Stimulated activated CD4-positive, alpha-beta T cell treated with anti-CD3 and anti-CD28 coated beads, Interleukin-2, amount 100 ng/mL, for 48 hours (primary cell): Measurements from ENCODE around the gene LDB3.
"Not testable (repeated sequence)": the region's sequence is repeated elsewhere in the genome, so short reads cannot be mapped to it uniquely, and the experiment has no call there.

Experiments used
- DNase-seq, 2 donors: peaks; one replicate each; pipeline ENCODE4 v3.0.0-alpha.2; 2020

LDB3 gene

GRCh38 chr10:86734207-86734988, 66.1 kb downstream of the LDB3 start:
- DNase-seq, result no peak

GRCh38 chr10:86735278-86735677, 67.0 kb downstream of the LDB3 start:
- not testable (repeated sequence) for DNase-seq

GRCh38 chr10:86742230-86742629, 73.9 kb downstream of the LDB3 start:
- DNase-seq, result no peak

GRCh38 chr10:86744067-86744725, 75.9 kb downstream of the LDB3 start:
- no peak for DNase-seq

- DNase-seq, result no peak
These were observed 79.7 kb downstream of the LDB3 start for GRCh38 chr10:86747796-86748581.

- DNase-seq, result no peak
These were observed 81.5 kb downstream of the LDB3 start for GRCh38 chr10:86749854-86750253.

- no peak for DNase-seq
These were observed 83.2 kb downstream of the LDB3 start for GRCh38 chr10:86751477-86751876.

GRCh38 chr10:86752311-86752710, 84.0 kb downstream of the LDB3 start:
- no peak for DNase-seq

GRCh38 chr10:86753051-86753450, 84.7 kb downstream of the LDB3 start:
- DNase-seq, result no peak

GRCh38 chr10:86753638-86754434, 85.5 kb downstream of the LDB3 start:
- DNase-seq, result no peak

GRCh38 chr10:86755454-86755739, 87.1 kb downstream of the LDB3 start:
- no peak for DNase-seq

- peak; percentile 87 to 89 for DNase-seq
These were observed 87.6 kb downstream of the LDB3 start for GRCh38 chr10:86755740-86756510.

GRCh38 chr10:86756511-86757112, 88.3 kb downstream of the LDB3 start, which contains the start of gene BMPR1A:
Gene BMPR1A (plus strand): TSS chr10:86756619. CDS start chr10:86876019, 119,400 bp downstream.
- no peak for DNase-seq

GRCh38 chr10:86757113-86757972, 89.0 kb downstream of the LDB3 start:
- peak; percentile 4 to 11 for DNase-seq

GRCh38 chr10:86758189-86759072, 90.1 kb downstream of the LDB3 start:
- DNase-seq, result no peak

GRCh38 chr10:86759073-86759672, 90.9 kb downstream of the LDB3 start:
- no peak for DNase-seq

- no peak for DNase-seq
These were observed 95.1 kb downstream of the LDB3 start for GRCh38 chr10:86763404-86763803.

- no peak for DNase-seq
These were observed 97.2 kb downstream of the LDB3 start for GRCh38 chr10:86765548-86765947.

- DNase-seq, result no peak
These were observed 100.2 kb downstream of the LDB3 start for GRCh38 chr10:86768412-86769062.
